HL-60 (cell line): ENCODE measurements around the gene EEF1A2.

Source experiments
- DNase-seq, 2 experiments: peaks; one replicate each; pipeline ENCODE4 v3.0.0-alpha.2; 2010 to 2020; ENCODE audit warnings: low read depth in 1 of 2, low spot score in 1 of 2
- H3K27ac ChIP-seq: fragments of 250-450 bp; sonication (Bioruptor Pico); replicated peaks from 2 replicates; pipeline ENCODE4 v1.5.1; 2020; ENCODE audit warnings: mild to moderate bottlenecking, moderate library complexity
- H3K27me3 ChIP-seq: fragments of 250-450 bp; sonication (Bioruptor Pico); 2 replicates; pipeline ENCODE4 v1.5.1; 2021; ENCODE audit warnings: mild to moderate bottlenecking, moderate library complexity; ENCODE audit not compliant: insufficient read depth, poor library complexity, severe bottlenecking
- H3K4me3 ChIP-seq: replicated peaks from 2 replicates; pipeline ENCODE4 v1.5.1; 2011; ENCODE audit warnings: mild to moderate bottlenecking, control low read depth, low read length; ENCODE audit not compliant: insufficient read depth
- CTCF ChIP-seq: IDR thresholded peaks from one replicate; pipeline ENCODE4 v1.5.1; 2011; ENCODE audit warnings: low read length, control low read depth, inconsistent platforms; ENCODE audit not compliant: insufficient read depth
- GABPA ChIP-seq: IDR thresholded peaks from 2 replicates; pipeline ENCODE4 v1.6.1; 2012; ENCODE audit warnings: low read depth
- POLR2AphosphoS5 ChIP-seq: IDR thresholded peaks from 2 replicates; pipeline ENCODE4 v1.6.1; 2012; ENCODE audit warnings: low read depth
- REST ChIP-seq: IDR thresholded peaks from 2 replicates; pipeline ENCODE4 v1.6.1; 2012; ENCODE audit warnings: low read depth; ENCODE audit not compliant: insufficient replicate concordance
- SPI1 ChIP-seq: IDR thresholded peaks from 2 replicates; pipeline ENCODE4 v1.6.1; 2012; ENCODE audit warnings: low read depth, mild to moderate bottlenecking, borderline replicate concordance

The EEF1A2 gene

GRCh38 chr20:63520934-63521601 lies 22.2 kb upstream of the EEF1A2 start:
- Histone ChIP-seq H3K4me3 (peak overlapping the region; percentile 57), H3K27ac (peak overlapping the region; percentile 65), H3K27me3 (peaks cover 8% of the 10 kb centered on the region)
- TF ChIP-seq POLR2AphosphoS5 (peak; percentile 12; the same call in 1 of the 2 replicates), CTCF (no peak)
- peak; percentile 49 to 71 for DNase-seq

- Histone ChIP-seq H3K4me3 (peak within 1 kb of the TSS; percentile 57), H3K27me3 (peaks cover 8% of the 10 kb centered on the region), H3K27ac (peak within 1 kb of the TSS; percentile 65)
- peak; percentile 48 to 67 for DNase-seq
- TF ChIP-seq CTCF: no peak
- peak; percentile 77 for TF ChIP-seq POLR2AphosphoS5
These were observed 21.6 kb upstream of the EEF1A2 start, which contains the start of gene PPDPF for GRCh38 chr20:63520504-63520933. Gene PPDPF, plus strand, starts transcription at chr20:63520765. Its CDS starts 544 bp downstream, at chr20:63521309.

- peak overlapping the region; percentile 39 for H3K4me3 ChIP-seq
- no peak overlapping the region for H3K27ac ChIP-seq
- no peak for DNase-seq
These were observed 21.0 kb upstream of the EEF1A2 start for GRCh38 chr20:63519668-63520503.

More at GRCh38 chr20:63519668-63520503, 21.0 kb upstream of the EEF1A2 start:
- H3K27me3 ChIP-seq: peaks cover 8% of the 10 kb centered on the region
- TF ChIP-seq REST (no peak), CTCF (no peak), SPI1 (no peak), GABPA (no peak), POLR2AphosphoS5 (no peak)
